ENCODE measurements around the gene XYLT1.

Gene XYLT1

DNA sequence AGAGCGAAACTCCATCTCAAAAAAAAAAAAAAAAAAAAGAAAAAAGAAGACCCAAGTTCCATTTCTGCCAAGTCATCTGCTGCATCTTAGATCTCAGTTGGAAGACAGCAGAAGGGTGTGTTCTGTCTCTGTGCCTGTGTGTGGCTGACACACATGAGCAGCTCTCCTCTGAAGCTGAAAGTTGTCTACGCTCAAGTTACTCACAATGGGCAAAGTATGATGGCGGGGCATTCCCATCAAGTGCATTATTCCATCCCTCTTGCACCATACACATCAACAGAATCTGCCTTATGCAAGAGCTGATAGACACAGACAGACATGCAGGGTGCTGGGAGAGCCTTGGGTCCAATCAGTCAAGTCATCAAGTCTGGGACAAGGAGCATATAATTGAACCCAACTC is 402.2 kb downstream of the XYLT1 start:
- no peak for DNase-seq

DNA sequence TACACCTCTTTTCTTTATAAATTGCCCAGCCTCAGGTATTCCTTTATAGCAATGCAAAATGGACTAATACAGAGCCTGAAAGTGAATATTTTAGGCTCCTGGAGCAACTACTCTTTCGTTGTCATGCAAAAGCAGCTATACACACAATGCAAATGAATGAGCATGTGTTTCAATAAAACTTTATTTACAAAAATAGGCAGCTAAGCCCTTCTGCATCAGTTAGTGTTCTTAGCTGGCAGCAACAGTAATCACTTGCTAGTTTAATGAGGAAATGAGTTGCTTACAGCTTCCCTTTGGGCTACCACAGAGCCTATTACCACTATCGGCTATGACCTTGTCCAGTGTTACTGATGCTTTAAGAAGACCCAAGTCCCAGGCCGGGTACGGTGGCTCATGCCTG is 402.9 kb downstream of the XYLT1 start:
- no peak for DNase-seq

DNA sequence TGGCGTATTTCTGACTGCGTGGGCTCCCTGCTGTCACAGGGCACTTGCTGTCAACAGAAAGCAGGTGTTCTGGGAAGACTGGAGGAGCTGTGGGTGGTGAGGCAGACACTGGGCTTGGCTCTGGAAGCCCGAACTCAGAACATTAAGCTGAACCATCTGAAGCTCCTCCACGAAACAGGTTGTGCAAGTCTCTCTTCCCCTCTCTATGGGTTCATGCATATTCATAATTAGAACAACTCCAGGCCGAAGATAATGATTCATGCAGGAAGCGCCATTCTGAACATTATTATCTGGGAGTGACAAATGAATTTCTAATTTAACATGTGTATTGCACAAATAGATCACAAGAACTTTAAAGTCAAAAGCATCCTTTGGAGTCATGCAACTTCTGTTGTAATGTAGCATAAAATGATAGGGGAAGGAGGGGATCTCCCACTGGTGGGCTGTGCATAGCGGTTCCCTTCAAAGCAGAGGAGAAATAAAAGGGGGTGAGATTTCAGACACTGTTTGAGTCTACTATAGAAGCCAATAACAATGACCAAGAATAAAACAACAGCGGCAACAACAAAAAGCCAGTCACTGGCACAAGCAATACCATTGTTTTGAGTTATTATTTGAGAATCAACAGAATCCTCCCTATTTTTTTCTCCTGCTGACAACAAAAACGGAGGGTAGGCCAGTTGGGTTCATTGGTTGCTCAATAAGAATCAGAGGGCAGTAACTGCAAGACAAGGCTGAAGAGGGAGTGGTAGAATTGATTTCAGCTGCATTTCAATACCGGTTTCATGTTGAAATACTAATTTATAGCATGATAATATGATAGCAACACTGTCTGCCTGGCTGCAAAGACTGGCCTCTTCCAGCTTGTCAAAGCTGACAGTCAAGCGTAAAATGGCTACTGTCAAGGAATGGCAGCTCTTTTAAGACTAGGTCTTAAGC is 407.3 kb downstream of the XYLT1 start:
- DNase-seq, result no peak

DNA sequence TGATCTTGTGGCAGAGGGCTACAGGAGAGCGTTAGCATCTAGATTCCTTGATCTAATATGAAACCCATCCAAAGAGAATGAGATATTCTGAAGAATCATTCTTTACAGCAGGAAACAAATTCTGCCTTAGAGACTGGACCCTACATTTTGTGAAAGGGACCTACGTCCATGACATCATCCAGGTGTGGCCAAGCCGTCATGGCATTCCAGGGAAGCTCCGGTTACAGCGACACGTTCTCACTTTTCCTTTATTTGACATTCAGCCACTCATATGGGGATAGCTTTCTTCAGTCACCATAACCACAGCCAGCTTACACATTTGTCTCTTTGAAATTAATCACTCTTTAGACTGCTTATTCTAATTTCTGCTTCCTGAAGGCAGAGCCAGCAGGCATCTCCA is 408.1 kb downstream of the XYLT1 start:
- DNase-seq, result no peak

DNA sequence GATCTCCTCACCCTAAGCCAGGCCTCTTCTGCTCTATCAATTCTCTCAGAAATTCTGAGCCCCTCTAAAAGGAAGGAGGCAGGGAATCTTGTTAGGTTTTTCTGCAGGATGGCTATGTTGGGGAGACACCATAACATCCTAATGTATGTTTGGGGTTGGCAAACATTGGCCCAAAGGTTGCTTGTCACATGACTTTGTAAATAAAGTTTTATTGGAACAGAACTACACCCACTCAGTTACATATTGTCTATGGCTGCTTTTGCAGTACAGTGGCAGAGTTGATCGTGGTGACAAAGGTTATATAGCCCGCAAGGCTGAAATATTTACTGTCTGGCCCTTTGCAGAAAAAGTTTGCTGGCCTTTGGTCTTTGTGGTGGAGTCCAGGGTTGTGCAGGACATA is 409.4 kb downstream of the XYLT1 start:
- DNase-seq, result no peak

DNA sequence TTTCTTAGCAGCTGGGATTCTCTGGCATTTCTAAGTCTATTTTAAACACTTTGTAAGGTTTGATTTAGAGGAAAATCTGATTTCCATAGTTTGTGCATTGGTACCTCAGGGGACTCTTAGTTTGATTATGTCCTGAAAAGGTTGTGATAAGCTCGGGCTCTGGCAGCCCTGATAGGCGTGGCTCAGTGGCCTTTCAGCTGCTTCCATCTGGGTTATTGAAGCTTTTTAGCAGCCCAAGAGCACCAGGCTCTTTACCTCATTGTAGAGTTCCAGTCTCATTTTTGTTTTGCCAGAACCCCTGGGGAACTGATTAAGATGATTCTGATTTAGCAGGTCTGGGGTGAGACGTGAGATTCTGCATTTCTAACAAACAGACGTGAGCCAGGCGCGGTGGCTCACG is 412.3 kb downstream of the XYLT1 start:
- no peak for DNase-seq

DNA sequence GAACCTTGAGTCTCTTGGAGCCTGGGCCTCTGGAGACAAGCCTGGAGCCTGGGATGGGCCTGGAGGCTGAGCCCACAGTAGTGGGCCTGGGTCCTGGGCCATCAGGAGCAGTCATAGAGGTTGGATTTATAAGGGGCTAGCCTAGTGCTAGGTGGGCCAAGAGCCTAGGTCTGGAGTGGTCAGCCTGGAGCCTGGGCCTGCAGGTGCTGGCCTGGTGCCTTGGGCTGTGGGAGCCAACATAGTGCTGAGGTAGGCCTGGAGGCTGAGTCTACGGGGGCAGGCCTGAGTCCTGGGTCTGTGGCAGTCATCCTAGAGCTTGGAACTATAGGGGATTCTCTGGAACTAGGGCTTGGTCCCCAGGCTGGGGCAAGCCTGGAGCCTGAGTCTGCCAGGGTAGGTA is 414.1 kb downstream of the XYLT1 start:
- no peak for DNase-seq

DNA sequence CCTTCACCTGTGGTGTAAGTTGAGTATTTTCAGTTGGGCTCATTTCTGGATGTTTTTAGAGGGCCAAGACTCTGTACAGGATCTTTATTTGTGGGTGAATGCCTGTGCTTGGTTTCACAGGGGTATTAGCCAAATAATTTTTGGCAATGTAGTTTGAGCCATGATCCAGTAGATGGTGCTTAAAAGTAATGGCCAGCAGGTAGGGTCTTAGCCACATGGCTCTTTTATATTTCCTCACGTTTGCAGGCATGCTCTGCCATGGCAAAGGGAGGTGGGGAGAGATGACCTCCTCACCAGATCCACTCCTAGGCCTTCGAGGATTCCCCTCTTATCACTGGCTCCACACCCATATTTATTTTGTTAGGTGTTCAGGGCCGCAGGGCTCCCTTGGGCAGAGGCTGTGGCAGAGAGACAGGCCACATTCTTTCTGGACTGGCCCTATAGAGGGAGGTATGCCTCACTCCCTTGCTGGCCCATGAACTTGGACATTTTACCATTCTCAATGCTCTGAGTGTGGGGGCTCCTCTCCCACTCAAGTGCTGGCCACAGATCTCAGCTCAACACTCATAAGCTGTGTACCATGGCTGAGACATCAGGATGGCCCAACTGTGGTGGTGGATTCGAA is 417.1 kb downstream of the XYLT1 start:
- DNase-seq, result no peak
